ENCODE data around the gene TMED7. TPM values are rescaled to one million over a fixed set of nuclear protein-coding genes. Genes with fewer than 3 reads are reported as not detected.

TMED7 gene
- total and polyA plus RNA-seq, 4 donors = 43.4 to 140 (median 65.8) TPM

DNA sequence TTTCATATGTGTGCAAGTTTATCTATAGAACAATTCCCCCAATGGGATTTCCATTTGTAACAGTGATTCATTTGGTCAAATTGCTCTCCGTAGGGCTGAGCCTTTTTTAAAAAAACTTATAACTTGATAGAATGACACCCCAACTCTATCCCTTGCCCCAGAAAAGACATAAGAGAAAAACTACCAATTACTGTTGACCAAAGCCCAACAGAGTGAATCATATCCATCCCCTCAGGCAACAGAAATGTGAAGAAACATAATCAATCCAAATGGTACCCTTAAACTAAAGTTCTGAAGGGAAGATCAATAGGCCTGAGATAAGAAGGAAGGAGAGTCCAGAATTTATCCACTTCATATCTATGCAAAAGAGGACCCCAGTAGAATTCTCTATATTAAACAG is 41.3 kb downstream of the TMED7 start:
- H3K9me3 ChIP-seq (ENCODE audit: control insufficient read depth in 4 of 4, low read length in 3 of 4) = no peaks in the 10 kb centered on the region
- no peak overlapping the region for H3K27ac ChIP-seq (ENCODE audit: low read depth in 1 of 2, low read length in 2 of 2)
- WGBS = 97% methylated on average over 1 of the region's 1 CpG
- no peak overlapping the region for H3K9ac ChIP-seq (ENCODE audit: low read depth in 1 of 2, low read length in 2 of 2)
- H3K4me1 ChIP-seq (ENCODE audit: control insufficient read depth in 4 of 4, insufficient read depth in 4 of 4, low read length in 3 of 4) = no peaks in the 10 kb centered on the region
- no peak for DNase-seq (ENCODE audit: low spot score)
- H3K36me3 ChIP-seq (ENCODE audit: control insufficient read depth in 4 of 4, insufficient read depth in 3 of 4, low read depth in 1 of 4, low read length in 3 of 4) = peaks cover 0 to 3% (median 0%) of the 10 kb centered on the region in 4 donors
- H3K27me3 ChIP-seq (ENCODE audit: control insufficient read depth in 4 of 4, insufficient read depth in 4 of 4, low read length in 3 of 4) = no peaks in the 10 kb centered on the region
- no peak overlapping the region for H3K4me3 ChIP-seq (ENCODE audit: low read depth in 1 of 3, low read length in 3 of 3)
- TF ChIP-seq, protein P1, sequence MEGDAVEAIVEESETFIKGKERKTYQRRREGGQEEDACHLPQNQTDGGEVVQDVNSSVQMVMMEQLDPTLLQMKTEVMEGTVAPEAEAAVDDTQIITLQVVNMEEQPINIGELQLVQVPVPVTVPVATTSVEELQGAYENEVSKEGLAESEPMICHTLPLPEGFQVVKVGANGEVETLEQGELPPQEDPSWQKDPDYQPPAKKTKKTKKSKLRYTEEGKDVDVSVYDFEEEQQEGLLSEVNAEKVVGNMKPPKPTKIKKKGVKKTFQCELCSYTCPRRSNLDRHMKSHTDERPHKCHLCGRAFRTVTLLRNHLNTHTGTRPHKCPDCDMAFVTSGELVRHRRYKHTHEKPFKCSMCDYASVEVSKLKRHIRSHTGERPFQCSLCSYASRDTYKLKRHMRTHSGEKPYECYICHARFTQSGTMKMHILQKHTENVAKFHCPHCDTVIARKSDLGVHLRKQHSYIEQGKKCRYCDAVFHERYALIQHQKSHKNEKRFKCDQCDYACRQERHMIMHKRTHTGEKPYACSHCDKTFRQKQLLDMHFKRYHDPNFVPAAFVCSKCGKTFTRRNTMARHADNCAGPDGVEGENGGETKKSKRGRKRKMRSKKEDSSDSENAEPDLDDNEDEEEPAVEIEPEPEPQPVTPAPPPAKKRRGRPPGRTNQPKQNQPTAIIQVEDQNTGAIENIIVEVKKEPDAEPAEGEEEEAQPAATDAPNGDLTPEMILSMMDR (IDR thresholded peaks at IDR 0.05; ENCODE audit: low read depth, low read length, missing input control) = no peak
- no peak for TF ChIP-seq HNF4G (IDR thresholded peaks at IDR 0.05)

DNA sequence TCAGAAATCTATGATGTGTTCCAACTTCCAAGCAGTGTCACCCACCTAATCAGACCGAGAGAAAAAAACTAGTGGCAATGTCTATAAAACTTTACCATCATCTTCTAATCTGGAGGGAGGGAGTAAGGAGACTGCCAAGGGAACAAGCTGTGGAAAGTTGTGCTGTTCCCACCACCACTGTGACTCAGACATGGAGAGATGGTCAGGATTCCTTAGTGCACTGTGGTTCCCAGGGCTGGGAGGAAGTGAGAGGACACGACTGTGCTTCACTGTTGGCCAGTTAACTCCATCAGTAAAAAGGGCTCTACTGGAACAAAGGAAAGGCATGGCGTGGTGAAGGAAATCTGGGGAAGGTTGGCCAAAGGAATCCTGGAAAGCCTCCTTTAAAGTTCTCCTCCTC is 42.4 kb downstream of the TMED7 start:
- no peaks in the 10 kb centered on the region for H3K9me3 ChIP-seq (ENCODE audit: control insufficient read depth in 4 of 4, low read length in 3 of 4)
- H3K36me3 ChIP-seq (ENCODE audit: control insufficient read depth in 4 of 4, insufficient read depth in 3 of 4, low read depth in 1 of 4, low read length in 3 of 4) = peaks cover 0 to 3% (median 0%) of the 10 kb centered on the region in 4 donors
- no peak overlapping the region for H3K27ac ChIP-seq (ENCODE audit: low read depth in 1 of 2, low read length in 2 of 2)
- no peak for DNase-seq (ENCODE audit: low spot score)
- no peaks in the 10 kb centered on the region for H3K4me1 ChIP-seq (ENCODE audit: control insufficient read depth in 4 of 4, insufficient read depth in 4 of 4, low read length in 3 of 4)
- no peaks in the 10 kb centered on the region for H3K27me3 ChIP-seq (ENCODE audit: control insufficient read depth in 4 of 4, insufficient read depth in 4 of 4, low read length in 3 of 4)
- H3K9ac ChIP-seq (ENCODE audit: low read depth in 1 of 2, low read length in 2 of 2) = no peak overlapping the region
- TF ChIP-seq, protein P2, sequence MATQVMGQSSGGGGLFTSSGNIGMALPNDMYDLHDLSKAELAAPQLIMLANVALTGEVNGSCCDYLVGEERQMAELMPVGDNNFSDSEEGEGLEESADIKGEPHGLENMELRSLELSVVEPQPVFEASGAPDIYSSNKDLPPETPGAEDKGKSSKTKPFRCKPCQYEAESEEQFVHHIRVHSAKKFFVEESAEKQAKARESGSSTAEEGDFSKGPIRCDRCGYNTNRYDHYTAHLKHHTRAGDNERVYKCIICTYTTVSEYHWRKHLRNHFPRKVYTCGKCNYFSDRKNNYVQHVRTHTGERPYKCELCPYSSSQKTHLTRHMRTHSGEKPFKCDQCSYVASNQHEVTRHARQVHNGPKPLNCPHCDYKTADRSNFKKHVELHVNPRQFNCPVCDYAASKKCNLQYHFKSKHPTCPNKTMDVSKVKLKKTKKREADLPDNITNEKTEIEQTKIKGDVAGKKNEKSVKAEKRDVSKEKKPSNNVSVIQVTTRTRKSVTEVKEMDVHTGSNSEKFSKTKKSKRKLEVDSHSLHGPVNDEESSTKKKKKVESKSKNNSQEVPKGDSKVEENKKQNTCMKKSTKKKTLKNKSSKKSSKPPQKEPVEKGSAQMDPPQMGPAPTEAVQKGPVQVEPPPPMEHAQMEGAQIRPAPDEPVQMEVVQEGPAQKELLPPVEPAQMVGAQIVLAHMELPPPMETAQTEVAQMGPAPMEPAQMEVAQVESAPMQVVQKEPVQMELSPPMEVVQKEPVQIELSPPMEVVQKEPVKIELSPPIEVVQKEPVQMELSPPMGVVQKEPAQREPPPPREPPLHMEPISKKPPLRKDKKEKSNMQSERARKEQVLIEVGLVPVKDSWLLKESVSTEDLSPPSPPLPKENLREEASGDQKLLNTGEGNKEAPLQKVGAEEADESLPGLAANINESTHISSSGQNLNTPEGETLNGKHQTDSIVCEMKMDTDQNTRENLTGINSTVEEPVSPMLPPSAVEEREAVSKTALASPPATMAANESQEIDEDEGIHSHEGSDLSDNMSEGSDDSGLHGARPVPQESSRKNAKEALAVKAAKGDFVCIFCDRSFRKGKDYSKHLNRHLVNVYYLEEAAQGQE (IDR thresholded peaks at IDR 0.05) = no peak
- TF ChIP-seq YY1 (IDR thresholded peaks at IDR 0.05) (no peak), FOXA1 (IDR thresholded peaks at IDR 0.05) (no peak), TAF1 (conservative IDR thresholded peaks at IDR 0.05) (no peak)
- WGBS = 88% methylated on average over 3 of the region's 3 CpGs
- H3K4me3 ChIP-seq (ENCODE audit: low read depth in 1 of 3, low read length in 3 of 3) = no peak overlapping the region

DNA sequence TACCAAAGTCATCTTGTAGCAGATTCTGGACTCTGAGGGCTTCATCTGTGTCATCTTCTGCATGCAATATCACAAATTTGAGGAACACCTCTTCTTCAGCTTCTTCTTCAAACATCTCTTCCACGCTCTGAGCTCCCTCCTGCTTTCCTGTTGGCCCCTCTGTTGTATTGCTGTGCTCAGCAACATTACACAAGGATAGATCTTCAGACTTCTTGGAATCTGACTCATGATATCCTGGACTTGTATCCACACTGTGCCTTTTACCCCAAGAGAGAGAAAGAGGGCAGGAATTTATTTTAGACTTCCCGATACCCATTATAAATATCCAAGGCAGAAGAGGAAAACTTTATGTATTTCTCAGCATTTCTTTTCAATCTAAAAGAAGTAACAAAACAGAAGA is 44.9 kb downstream of the TMED7 start:
- Histone ChIP-seq H3K4me3 (ENCODE audit: low read depth in 1 of 3, low read length in 3 of 3) (no peak overlapping the region), H3K36me3 (ENCODE audit: control insufficient read depth in 4 of 4, insufficient read depth in 3 of 4, low read depth in 1 of 4, low read length in 3 of 4) (peaks cover 0 to 3% (median 0%) of the 10 kb centered on the region in 4 donors), H3K9me3 (ENCODE audit: control insufficient read depth in 4 of 4, low read length in 3 of 4) (no peaks in the 10 kb centered on the region), H3K27ac (ENCODE audit: low read depth in 1 of 2, low read length in 2 of 2) (no peak overlapping the region), H3K4me1 (ENCODE audit: control insufficient read depth in 4 of 4, insufficient read depth in 4 of 4, low read length in 3 of 4) (no peaks in the 10 kb centered on the region), H3K27me3 (ENCODE audit: control insufficient read depth in 4 of 4, insufficient read depth in 4 of 4, low read length in 3 of 4) (no peaks in the 10 kb centered on the region), H3K9ac (ENCODE audit: low read depth in 1 of 2, low read length in 2 of 2) (no peak overlapping the region)
- TF ChIP-seq TAF1 (conservative IDR thresholded peaks at IDR 0.05) (no peak), RAD21 (IDR thresholded peaks at IDR 0.05) (no peak), HNF4G (IDR thresholded peaks at IDR 0.05) (no peak)
- TF ChIP-seq, protein P3, sequence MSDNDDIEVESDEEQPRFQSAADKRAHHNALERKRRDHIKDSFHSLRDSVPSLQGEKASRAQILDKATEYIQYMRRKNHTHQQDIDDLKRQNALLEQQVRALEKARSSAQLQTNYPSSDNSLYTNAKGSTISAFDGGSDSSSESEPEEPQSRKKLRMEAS (IDR thresholded peaks at IDR 0.05) = no peak
- TF ChIP-seq, protein P2 (IDR thresholded peaks at IDR 0.05) = no peak
- DNase-seq (ENCODE audit: low spot score) = no peak
- WGBS = 97% methylated on average over 2 of the region's 2 CpGs
